ENCODE data around the gene YARS1. TPM values are rescaled to one million over a fixed set of nuclear protein-coding genes. Genes with fewer than 3 reads are reported as not detected.
A peak's percentile ranks its signal among the peaks of the same experiment; 100 is the strongest.

The YARS1 gene
- total RNA-seq, 1 donor from 2014 or later = 219 TPM

GRCh38 chr1:32773018-32773763 is 44.0 kb downstream of the YARS1 start:
- Histone ChIP-seq H3K36me3 (ENCODE audit: insufficient read depth, low read length) (peaks cover 21% of the 10 kb centered on the region), H3K27me3 (ENCODE audit: insufficient read depth, low read length) (no peaks in the 10 kb centered on the region), H3K79me2 (ENCODE audit: insufficient read depth, low read length) (no peaks in the 10 kb centered on the region), H4K20me1 (ENCODE audit: insufficient read depth, low read length) (peaks cover 20% of the 10 kb centered on the region), H3K9ac (ENCODE audit: low read length) (no peak overlapping the region), H3K4me3 (ENCODE audit: insufficient read depth, low read depth, low read length) (no peak overlapping the region), H3K27ac (ENCODE audit: low read depth, low read length) (no peak overlapping the region), H2AFZ (ENCODE audit: low read depth, low read length) (no peak overlapping the region), H3K4me2 (ENCODE audit: low read length) (no peak overlapping the region), H3K9me3 (ENCODE audit: insufficient read depth, low read depth, low read length) (no peaks in the 10 kb centered on the region), H3K4me1 (ENCODE audit: insufficient read depth, low read length) (peaks cover 22% of the 10 kb centered on the region)
- DNase-seq (ENCODE audit: low read depth) = peak; percentile 50
- TF ChIP-seq EZH2 (IDR thresholded peaks at IDR 0.05; ENCODE audit: insufficient read depth, low read length) (no peak), CTCF (IDR thresholded peaks at IDR 0.05; ENCODE audit: insufficient read depth, low read depth, low read length) (peak; percentile 94)
- Mint-ChIP-seq H3K4me3 (ENCODE audit: unreplicated experiment) (peak overlapping the region; percentile 40), H3K36me3 (ENCODE audit: low read depth, unreplicated experiment) (peaks cover 18% of the 10 kb centered on the region), H3K9me3 (ENCODE audit: unreplicated experiment) (no peaks in the 10 kb centered on the region), H3K27me3 (ENCODE audit: low read depth, unreplicated experiment) (no peaks in the 10 kb centered on the region), H3K4me1 (ENCODE audit: low read depth, unreplicated experiment) (peaks cover 34% of the 10 kb centered on the region), H3K27ac (ENCODE audit: unreplicated experiment) (no peak overlapping the region)
- FAIRE-seq = peak; percentile 77

DNA sequence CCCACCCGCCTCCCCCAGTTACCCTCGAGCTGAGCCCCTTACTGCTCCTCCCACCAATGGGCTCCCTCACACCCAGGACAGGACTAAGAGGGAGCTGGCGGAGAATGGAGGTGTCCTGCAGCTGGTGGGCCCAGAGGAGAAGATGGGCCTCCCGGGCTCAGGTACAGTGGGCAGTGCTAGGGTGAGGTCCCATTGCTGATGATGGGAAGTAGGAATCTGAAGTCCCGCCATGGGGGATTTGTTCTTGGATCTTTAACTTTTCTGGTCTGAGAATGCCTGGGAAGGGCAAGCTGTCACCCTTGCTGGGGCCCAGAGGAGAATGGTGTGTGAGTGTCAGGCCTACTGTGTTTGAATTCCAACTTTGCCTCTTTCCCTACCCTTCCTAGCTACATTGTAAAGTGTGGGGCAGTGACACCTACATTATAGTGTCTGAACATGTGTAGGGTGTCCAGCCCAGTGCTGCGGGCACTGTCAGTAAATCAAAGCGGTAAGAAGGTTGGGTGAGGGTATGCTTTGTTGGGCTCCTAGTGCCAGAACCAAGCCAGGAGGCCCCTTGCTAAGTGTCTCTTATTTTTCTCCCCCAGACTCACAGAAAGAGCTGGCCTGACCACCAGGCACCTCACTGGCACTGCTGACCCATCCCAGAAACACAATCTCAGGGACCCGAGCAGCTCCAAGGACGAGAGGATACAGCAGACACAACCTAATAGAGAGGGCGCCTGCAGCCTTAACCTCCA is 44.7 kb downstream of the YARS1 start:
- Histone ChIP-seq H2AFZ (ENCODE audit: low read depth, low read length) (no peak overlapping the region), H3K27me3 (ENCODE audit: insufficient read depth, low read length) (no peaks in the 10 kb centered on the region)
- no peak overlapping the region for H3K4me3 Mint-ChIP-seq (ENCODE audit: unreplicated experiment)

More for the DNA sequence above, 44.7 kb downstream of the YARS1 start:
- H3K27me3 Mint-ChIP-seq (ENCODE audit: low read depth, unreplicated experiment) = no peaks in the 10 kb centered on the region
- Histone ChIP-seq H3K4me1 (ENCODE audit: insufficient read depth, low read length) (peaks cover 26% of the 10 kb centered on the region), H3K79me2 (ENCODE audit: insufficient read depth, low read length) (peaks cover under 1% of the 10 kb centered on the region), H3K4me3 (ENCODE audit: insufficient read depth, low read depth, low read length) (no peak overlapping the region), H3K9ac (ENCODE audit: low read length) (no peak overlapping the region), H3K4me2 (ENCODE audit: low read length) (no peak overlapping the region), H4K20me1 (ENCODE audit: insufficient read depth, low read length) (peaks cover 27% of the 10 kb centered on the region), H3K27ac (ENCODE audit: low read depth, low read length) (no peak overlapping the region), H3K9me3 (ENCODE audit: insufficient read depth, low read depth, low read length) (no peaks in the 10 kb centered on the region), H3K36me3 (ENCODE audit: insufficient read depth, low read length) (peaks cover 14% of the 10 kb centered on the region)
- TF ChIP-seq EZH2 (IDR thresholded peaks at IDR 0.05; ENCODE audit: insufficient read depth, low read length) = no peak
- TF ChIP-seq CTCF (IDR thresholded peaks at IDR 0.05; ENCODE audit: insufficient read depth, low read depth, low read length) = no peak
- H3K36me3 Mint-ChIP-seq (ENCODE audit: low read depth, unreplicated experiment) = peaks cover 16% of the 10 kb centered on the region
- no peak overlapping the region for H3K27ac Mint-ChIP-seq (ENCODE audit: unreplicated experiment)
- FAIRE-seq (no peak), DNase-seq (ENCODE audit: low read depth) (no peak)
- H3K4me1 Mint-ChIP-seq (ENCODE audit: low read depth, unreplicated experiment) = peaks cover 42% of the 10 kb centered on the region
- no peaks in the 10 kb centered on the region for H3K9me3 Mint-ChIP-seq (ENCODE audit: unreplicated experiment)

Data from astrocyte (in vitro differentiated cells and primary cell).